Calu3 (cell line): ENCODE measurements around the gene RORB. TPM values are rescaled to one million over a fixed set of nuclear protein-coding genes. Genes with fewer than 3 reads are reported as not detected.

ENCODE experiments used
- BruUV-seq: library from RNA; stranded (reverse); fragments of 400-500 nt; replicated peaks from 2 replicates; lab custom pipeline; 2021; lab: Mats Ljungman, UMichigan
- CTCF ChIA-PET: fragments of 300-600 bp; sonication (Branson Sonifier 250); formaldehyde crosslinking; loops from one replicate; lab custom pipeline; 2022; ENCODE audit warnings: antibody characterized with exemption; lab: Charles Lee
- DNase-seq: peaks from one replicate; pipeline ENCODE4 v3.0.0; 2022
- H3K27ac Mint-ChIP-seq: one replicate; pipeline ENCODE4 v1.8.0; 2022; ENCODE audit warnings: mixed read lengths; ENCODE audit not compliant: unreplicated experiment
- H3K27me3 Mint-ChIP-seq: one replicate; pipeline ENCODE4 v1.8.0; 2022; ENCODE audit warnings: mixed read lengths; ENCODE audit not compliant: unreplicated experiment
- H3K36me3 Mint-ChIP-seq: one replicate; pipeline ENCODE4 v1.8.0; 2022; ENCODE audit warnings: mild to moderate bottlenecking, moderate library complexity, mixed read lengths; ENCODE audit not compliant: insufficient read depth, unreplicated experiment
- H3K4me1 Mint-ChIP-seq: one replicate; pipeline ENCODE4 v1.8.0; 2022; ENCODE audit warnings: mild to moderate bottlenecking, low read depth, mixed read lengths; ENCODE audit not compliant: unreplicated experiment
- H3K4me3 Mint-ChIP-seq: one replicate; pipeline ENCODE4 v1.8.0; 2022; ENCODE audit warnings: mild to moderate bottlenecking, low read depth, moderate library complexity, mixed read lengths; ENCODE audit not compliant: unreplicated experiment
- H3K9me3 Mint-ChIP-seq: one replicate; pipeline ENCODE4 v1.8.0; 2022; ENCODE audit warnings: low read depth, mixed read lengths; ENCODE audit not compliant: unreplicated experiment
- intact Hi-C: fragments of 100-400 bp; cut with micrococcal nuclease; formaldehyde crosslinking; loops from one replicate; pipeline ENCODE4 v1.10.0; 2022; ENCODE audit not compliant: unreplicated experiment
- total RNA-seq: library from RNA; stranded (reverse); gene quantifications from 2 replicates; pipeline ENCODE4 v1.2.3, GENCODE V29; 2022
- TF ChIP-seq, protein P1 (sequence below): fragments of 200-600 bp; IDR thresholded peaks from one replicate; pipeline ENCODE4 v1.8.0; 2022; ENCODE audit warnings: antibody characterized with exemption; ENCODE audit not compliant: unreplicated experiment

RORB gene
- total RNA-seq, 1 experiment from 2014 or later = not detected

- no peaks in the 10 kb centered on the region for H3K27me3 Mint-ChIP-seq
Observed at GRCh38 chr9:74551266-74551665, 54.1 kb downstream of the RORB start.

DNA sequence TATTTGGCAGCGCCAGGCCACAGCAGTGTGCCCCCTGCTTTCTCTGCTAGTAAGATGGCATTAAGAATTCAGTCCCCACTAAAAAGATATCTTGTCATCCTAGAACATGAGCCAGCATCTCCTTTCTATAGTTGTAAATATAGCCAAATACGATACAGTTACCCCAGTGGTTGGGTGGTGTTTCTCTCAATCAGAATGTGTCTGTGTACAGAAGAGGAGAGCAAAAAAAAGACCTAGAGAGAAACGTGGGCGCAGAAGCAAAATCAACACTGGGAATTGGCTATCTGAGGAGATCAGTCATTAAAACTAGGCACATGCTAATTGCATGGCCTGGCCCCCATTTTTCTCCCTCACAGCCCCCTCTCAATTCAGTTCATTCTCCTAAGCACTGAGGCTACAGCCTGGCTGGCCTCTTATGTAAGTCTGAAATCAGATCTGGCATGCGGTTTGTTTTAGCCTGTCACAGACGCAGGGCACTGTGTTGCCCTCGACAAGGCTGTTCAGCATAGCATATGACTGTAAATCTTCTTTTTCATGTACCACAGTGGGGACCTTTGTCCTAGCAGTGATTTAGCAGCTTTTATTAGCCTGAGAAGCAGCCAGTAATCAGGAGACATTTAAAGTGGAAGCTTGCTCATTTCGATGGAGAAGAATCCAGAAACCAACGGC lies 57.8 kb downstream of the RORB start:
- TF ChIP-seq, protein P1, sequence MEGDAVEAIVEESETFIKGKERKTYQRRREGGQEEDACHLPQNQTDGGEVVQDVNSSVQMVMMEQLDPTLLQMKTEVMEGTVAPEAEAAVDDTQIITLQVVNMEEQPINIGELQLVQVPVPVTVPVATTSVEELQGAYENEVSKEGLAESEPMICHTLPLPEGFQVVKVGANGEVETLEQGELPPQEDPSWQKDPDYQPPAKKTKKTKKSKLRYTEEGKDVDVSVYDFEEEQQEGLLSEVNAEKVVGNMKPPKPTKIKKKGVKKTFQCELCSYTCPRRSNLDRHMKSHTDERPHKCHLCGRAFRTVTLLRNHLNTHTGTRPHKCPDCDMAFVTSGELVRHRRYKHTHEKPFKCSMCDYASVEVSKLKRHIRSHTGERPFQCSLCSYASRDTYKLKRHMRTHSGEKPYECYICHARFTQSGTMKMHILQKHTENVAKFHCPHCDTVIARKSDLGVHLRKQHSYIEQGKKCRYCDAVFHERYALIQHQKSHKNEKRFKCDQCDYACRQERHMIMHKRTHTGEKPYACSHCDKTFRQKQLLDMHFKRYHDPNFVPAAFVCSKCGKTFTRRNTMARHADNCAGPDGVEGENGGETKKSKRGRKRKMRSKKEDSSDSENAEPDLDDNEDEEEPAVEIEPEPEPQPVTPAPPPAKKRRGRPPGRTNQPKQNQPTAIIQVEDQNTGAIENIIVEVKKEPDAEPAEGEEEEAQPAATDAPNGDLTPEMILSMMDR = no peak
- no peak overlapping the region for H3K4me3 Mint-ChIP-seq
- BruUV-seq = no TSS peak
- no peak for DNase-seq
- no peaks in the 10 kb centered on the region for H3K27me3 Mint-ChIP-seq
- CTCF ChIA-PET = no interaction called here
- no peak overlapping the region for H3K27ac Mint-ChIP-seq
- intact Hi-C loops = no loop called here
- no peaks in the 10 kb centered on the region for H3K36me3 Mint-ChIP-seq
- H3K9me3 Mint-ChIP-seq = no peaks in the 10 kb centered on the region
- peaks cover 9% of the 10 kb centered on the region for H3K4me1 Mint-ChIP-seq

More at GRCh38 chr9:74551266-74551665, 54.1 kb downstream of the RORB start:
- Mint-ChIP-seq H3K4me3 (no peak overlapping the region), H3K9me3 (no peaks in the 10 kb centered on the region), H3K4me1 (no peaks in the 10 kb centered on the region), H3K36me3 (no peaks in the 10 kb centered on the region), H3K27ac (no peak overlapping the region)
- TF ChIP-seq, protein P1 = no peak
- CTCF ChIA-PET = interaction anchor here (0.7 kb wide), 1 partner anchor 30 kb away, joined by 3 read pairs; no protein-coding TSS in a partner anchor
- intact Hi-C loops = no loop called here
- DNase-seq = no peak
- no TSS peak for BruUV-seq

GRCh38 chr9:74555565-74555964 lies 58.4 kb downstream of the RORB start:
- no peak for DNase-seq
- H3K36me3 Mint-ChIP-seq = no peaks in the 10 kb centered on the region
- no peaks in the 10 kb centered on the region for H3K27me3 Mint-ChIP-seq
- no TSS peak for BruUV-seq
- TF ChIP-seq, protein P1 = no peak
- H3K27ac Mint-ChIP-seq = no peak overlapping the region
- intact Hi-C loops = no loop called here
- H3K9me3 Mint-ChIP-seq = no peaks in the 10 kb centered on the region
- no peak overlapping the region for H3K4me3 Mint-ChIP-seq
- CTCF ChIA-PET = no interaction called here
- peaks cover 9% of the 10 kb centered on the region for H3K4me1 Mint-ChIP-seq

- TF ChIP-seq, protein P1 = no peak
- no peaks in the 10 kb centered on the region for H3K36me3 Mint-ChIP-seq
- peak; percentile 1 for DNase-seq
- intact Hi-C loops = no loop called here
- no peaks in the 10 kb centered on the region for H3K27me3 Mint-ChIP-seq
- no TSS peak for BruUV-seq
- H3K9me3 Mint-ChIP-seq = no peaks in the 10 kb centered on the region
- H3K27ac Mint-ChIP-seq = no peak overlapping the region
- CTCF ChIA-PET = no interaction called here
- H3K4me1 Mint-ChIP-seq = peaks cover 9% of the 10 kb centered on the region
- no peak overlapping the region for H3K4me3 Mint-ChIP-seq
Observed at GRCh38 chr9:74556685-74557084, 59.5 kb downstream of the RORB start.
